IPS DF 4.7 (cell line): ENCODE measurements around the gene HCLS1.

Source experiments
- DNase-seq: peaks from one replicate; pipeline ENCODE4 v3.0.0-alpha.2; 2013; ENCODE audit warnings: low spot score; ENCODE audit errors: extremely low read depth

The HCLS1 gene

DNA sequence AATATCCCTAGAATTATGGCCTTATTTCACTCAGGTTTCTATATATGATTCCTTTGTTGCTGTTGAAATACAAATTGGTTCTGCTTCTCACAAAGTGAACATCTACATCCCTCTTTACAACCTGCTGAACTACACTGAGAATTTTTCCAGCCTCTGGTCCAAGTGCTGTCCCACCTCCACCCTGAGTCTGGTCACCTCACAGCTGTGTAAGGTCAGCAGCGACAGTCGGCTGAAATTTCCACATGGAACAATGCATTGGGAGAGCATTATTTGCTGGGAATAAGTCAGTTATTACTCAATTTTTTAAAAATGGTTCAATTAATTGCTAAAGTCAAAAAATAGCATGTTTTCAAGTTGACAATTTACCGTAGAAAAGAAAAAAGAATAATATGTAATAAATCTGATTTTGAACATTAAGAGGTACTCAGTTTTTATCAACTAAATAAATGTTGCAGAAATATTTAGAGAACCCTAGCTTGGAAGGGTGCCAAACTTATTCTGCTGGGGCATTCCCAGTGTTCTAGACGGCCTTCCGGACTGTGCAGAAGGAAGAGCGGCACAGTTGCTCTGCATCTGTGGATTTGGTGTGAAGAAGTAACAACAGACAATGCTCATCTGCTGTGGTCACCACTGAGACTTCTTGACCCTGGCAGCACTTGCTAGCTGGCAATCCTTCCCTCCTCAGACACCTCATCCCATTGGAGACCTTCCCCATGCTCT is 1.8 kb downstream of the HCLS1 start:
- DNase-seq = no peak

DNA sequence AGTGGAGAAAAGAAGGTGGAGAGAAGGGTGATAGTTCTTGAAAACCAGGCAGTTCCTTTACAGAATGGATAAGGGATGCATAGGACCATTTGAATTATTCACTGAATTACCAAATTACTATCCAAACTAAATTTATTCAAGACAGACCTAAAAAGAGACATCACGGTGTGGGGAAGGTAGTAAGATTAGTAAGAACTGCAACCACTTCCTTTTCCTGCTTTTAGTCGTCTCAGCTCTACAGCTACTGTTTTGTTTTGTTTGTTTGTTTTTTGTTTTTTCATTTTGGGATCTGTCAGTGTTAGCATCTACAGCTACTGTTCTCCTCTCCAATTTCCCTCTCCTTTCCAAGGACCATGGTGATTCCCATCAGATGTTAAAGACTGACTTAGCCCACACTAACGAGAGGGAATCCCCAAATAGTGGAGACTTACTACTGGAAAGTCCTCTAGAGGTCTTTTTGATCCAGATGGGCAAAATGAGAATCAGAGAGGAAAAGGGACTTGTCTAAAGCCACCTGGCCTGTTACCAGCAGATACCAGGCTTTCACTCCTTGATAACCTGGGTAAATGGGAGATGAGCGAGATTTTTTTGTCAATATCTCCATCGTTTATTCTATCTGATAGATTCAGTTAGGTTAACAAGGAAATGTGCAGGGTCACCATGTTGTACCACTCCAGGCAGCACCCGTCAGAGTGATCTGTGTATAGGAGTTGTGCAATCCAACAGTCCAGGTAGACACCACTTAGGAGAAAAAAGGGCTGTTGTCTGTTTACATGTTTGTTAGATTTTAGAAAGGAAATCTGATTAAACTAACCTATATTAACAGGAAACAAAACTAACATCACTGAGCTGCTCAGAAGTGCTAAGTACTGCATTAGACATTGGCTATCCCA is 6.0 kb downstream of the HCLS1 start:
- DNase-seq = no peak

DNA sequence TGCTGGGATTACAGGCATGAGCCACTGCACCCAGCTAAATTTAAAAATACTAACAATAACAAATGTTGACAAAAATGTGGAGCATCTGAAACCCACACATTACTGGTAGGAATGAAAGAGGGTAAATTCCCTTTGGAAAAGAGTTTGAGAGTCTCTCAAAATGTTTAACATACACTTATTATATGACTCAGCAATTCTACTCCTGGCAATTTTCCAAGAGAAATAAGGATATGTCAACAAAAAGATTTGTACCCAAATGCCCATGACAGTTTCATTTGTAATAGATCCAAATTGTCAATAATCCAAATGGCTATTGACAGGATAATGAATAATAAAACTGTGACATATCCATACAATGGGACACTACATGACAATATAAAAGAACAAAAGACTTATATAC is 9.0 kb downstream of the HCLS1 start:
- DNase-seq = no peak

DNA sequence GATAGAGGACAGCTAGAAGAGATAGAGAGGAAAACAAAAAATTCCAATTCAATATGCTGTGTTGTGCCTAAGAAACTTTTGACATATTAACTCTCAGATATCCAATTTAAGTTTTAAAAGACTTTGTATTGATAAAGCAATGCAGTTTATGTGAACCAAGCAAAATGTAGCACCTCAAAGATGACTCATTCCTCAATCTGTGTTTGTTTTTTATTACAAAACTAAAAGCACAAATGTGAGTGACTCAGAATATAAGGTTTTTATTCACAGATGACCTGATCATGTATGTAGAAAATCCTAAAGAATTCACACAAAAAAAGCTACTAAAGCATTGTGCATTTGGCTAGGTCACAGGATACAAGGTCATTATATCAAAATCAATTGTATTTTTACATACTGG is 11.1 kb downstream of the HCLS1 start:
- no peak for DNase-seq

DNA sequence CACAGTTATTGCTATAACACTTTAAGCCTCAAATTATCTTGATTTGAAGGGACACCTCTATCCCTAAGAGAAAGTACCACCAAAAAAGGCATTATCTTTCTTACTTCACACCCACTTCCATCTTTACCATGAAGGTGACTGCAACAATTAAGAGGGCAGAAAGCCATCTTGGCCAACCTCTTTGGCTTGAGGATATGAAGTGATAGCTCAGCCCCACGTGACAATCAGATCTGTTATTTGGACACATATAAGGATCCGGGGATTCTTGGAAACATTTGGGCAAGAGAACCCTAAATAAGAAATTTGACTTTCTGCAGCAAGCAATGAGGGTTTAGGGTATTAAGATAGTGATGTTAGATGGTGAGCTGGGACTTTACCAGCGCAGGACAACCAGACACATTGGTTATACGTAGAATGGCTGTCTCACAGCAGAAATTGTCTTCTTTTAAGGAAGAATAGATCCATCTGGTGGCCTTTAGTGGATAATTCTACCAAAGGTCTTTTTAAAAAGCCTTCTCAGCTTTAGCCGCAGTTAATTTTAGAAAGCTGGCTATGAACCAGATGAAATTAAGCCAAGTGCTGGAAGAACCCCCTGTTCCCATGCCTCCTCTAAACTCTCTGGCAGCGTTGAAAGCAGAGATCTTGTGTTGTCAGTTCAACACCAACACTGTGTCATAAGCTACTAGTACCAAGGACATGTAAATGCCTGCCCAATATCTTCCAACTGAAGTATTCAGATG is 12.3 kb downstream of the HCLS1 start:
- DNase-seq = no peak

DNA sequence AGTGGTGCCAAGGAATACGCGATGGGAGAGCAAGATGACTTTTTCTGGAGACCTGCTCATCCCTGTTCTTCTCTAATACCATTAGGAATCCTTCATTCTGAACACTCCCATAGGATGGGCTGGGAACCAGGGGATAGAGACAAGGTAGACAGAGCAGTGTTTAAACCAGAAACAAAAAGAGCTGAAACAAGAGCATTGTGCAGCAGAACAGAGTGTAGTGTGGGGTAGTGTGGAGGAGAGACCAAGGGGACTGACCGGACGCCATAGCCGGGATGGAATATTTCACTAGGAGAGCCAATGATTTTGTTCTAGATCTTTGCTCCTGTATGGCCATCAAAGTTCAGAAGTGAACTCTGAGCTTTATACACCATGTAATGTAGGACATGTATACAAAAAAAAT is 15.6 kb downstream of the HCLS1 start:
- DNase-seq = no peak

DNA sequence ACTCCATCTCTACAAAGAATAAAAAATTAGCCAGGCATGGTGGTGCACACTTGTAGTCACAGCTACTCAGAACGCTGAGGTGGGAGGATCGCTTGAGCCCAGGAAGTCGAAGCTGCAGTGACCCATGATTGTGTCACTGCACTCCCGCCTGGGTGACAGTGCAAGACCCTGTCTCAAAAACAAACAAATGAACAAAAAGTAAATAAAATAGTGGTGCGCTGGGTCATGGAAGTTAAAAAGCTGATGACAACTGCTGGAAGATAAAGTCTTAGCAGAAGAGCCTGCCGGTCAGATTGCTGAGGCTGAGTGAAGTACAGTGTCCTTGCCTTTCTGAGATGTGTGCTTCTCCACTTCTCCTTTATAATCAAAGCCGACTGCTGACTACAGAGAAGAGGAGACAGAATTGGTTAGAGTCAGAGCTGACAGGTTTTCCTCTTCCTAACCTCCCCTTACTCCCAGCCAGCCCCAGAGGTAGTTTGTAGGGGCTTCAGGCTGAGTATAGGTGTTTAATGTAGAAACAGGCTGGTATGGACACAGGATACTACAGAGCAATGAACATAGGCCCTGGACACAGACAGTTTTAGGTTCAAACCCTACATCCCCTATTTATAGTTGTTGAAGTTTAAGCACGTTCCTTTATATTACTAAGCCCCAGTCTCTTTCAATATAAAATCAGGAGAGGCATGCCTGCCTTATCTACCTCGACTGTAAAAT is 17.9 kb downstream of the HCLS1 start:
- DNase-seq = no peak

DNA sequence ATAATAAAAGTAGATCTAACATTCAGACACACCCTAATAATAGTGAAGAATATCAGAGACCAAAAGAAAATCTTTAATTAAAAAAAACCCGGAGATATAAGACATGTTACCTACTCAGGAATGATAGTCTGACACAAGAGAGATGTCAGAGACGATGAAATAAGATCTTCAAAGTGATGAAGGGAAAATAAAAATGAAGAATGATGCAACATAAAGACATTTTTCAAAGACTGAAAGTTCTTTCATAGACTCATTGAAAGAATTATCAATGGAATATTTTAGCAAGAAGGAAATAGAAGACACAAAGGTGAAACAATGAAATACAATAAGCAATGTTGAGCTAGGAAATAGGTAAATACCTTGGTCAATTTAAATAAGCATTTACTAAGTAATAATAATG is 19.6 kb downstream of the HCLS1 start:
- DNase-seq = no peak

DNA sequence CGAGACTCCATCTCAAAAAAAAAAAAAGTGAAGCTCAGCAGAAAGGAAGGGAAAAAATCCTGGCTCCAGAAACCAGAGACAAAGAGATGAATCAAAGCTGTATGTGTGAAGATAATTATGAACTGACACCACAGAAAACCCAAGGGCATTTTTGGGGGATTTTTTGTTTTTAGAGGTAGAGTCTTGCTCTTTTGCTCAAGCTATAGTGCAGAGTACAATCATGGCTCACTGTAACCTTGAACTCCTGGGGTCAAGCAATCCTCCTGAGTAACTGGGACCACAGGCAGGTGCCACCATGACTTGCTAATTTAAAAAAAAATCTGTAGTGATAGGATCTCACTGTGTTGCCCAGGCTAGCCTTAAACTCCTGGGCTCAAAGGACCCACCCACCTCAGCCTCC is 22.8 kb downstream of the HCLS1 start:
- no peak for DNase-seq

DNA sequence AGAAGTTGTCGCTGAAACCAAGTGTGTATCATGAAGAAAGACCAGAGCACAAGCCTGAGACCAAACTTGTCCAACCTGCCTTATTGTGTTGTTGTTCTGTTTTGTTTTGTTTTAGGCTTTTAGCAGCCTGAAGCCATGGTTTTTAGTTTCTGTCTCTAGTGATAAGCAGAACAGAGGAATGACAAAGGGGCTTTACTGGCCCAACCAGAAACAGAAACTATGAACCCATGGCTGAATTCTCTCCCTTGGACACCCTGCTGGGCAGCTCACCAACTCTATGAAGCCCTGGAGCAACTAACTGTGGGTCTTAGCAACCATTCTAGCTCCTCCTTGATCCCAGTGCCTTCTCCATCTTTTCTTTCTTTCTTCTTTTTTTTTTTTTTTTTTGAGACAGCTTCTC is 30.3 kb downstream of the HCLS1 start:
- DNase-seq = no peak

DNA sequence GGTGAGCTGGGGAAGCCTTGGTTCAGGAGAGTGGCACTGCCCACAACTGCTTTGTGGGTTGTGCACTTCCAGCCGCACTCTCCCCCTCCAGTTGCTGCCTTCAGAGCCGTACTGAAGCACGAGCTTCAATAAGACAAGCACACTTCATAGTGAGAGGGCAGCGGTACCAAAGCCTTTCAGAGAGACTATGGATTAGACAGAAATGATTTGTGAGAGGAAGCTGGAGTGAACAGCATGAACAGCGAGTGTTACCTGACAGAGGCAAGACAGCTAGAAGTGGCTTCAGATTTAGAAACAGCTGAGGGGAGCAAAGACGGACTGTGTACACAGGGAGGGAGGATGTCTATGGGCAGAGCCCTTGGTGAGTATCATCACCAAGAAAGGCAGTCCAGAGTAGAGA is 31.1 kb downstream of the HCLS1 start:
- DNase-seq = no peak

DNA sequence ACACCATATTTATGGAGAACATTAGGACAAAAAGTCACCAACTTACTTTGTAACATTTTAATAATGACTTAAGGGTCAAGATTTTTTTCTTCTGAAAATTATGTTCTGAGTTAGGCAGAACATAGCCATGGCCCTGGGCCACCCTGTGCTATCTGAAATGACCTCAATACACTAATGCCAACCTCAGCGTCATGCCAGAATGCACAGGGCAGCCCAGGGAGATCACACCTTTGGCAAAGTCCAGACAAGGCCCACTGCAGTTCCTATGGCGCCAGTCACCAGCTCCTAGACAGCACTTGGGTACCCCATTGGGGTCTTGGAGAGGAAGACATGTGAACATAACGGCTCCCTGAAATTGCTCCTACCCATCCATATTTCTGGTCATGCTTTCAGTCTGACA is 33.1 kb downstream of the HCLS1 start:
- no peak for DNase-seq

DNA sequence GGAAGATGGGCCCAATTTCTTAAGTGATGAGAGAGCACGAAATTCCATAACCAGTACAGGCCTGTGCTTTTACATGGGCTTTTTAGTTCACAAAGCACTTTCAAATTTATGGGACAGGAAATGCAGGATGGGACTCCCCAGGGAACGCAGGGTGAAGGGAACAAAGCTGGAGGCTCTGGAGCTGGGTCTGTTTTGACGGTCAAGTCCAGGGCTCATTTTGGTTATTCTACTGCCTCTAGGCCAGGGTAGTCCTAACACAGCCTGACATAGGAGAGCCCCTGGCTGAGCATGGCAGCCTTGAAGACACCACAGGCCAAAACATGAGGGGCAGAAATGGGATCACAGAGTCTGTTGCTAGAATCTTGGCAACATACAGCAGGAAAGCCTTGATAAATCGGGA is 33.5 kb downstream of the HCLS1 start:
- DNase-seq = no peak

DNA sequence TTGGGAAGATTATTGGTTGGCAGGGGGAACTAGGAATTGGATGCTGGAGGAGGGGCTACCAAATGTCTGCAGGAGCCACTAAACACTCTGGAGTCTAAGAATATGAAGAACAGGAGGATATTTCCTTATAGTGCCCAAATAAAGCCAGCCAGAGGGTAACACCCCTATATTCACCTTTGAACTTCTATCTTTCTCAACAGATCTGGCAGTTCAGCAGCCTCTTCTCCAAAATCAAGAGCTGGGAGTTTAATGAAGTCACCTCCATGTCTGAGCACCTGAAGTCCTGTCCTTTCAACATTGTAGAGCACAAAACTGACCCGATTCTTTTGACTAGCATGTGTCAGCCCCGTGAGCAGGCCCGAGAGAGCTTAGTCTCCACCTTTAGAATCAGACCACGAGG is 34.2 kb downstream of the HCLS1 start:
- DNase-seq = no peak

DNA sequence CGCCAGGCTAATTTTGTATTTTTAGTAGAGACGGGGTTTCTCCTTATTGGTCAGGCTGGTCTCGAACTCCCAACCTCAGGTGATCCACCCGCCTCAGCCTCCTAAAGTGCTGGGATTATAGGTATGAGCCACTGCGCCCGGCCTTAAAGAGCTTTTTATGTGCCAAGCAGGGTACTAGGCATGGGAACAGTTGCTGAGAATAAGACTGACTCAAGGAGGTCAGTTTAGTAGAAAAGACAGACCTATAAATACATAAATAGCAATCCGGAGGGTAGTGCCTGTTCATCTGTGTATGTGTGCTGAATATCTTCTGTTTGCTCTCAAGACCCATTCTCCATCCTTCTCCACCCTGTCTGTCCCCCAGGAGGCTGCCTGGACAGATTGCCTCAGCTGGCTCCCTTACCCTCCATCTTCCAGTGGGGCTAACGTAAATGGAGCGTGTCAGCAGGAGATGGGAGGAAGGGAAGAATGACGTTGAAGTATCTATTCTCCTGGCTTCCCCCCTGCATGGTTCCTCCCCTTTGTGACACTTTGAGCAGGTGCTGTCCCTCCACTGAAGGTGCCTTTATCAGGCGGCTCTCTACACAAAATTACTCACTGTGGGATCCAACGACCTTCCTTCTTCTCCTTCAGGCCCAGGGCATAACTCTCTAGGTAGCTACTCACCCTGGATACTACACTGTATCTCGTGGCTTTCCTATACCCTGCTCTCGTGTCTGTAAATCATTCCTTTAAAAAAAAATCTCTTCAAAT is 36.4 kb downstream of the HCLS1 start:
- DNase-seq = no peak

DNA sequence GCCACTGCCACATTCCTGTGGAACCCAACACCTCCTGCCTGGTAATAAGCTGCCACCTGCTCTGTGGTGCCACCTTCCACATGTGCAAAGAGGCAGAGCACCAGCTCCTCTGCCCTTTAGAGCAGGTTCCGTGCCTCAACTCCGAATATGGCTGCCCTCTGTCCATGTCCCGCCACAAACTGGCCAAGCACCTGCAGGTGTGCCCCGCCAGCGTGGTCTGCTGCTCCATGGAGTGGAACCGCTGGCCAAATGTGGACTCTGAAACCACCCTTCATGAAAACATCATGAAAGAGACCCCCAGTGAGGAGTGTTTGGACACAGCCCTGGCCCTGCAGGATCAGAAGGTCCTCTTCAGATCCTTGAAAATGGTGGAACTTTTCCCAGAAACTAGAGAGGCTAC is 39.2 kb downstream of the HCLS1 start:
- DNase-seq = no peak

DNA sequence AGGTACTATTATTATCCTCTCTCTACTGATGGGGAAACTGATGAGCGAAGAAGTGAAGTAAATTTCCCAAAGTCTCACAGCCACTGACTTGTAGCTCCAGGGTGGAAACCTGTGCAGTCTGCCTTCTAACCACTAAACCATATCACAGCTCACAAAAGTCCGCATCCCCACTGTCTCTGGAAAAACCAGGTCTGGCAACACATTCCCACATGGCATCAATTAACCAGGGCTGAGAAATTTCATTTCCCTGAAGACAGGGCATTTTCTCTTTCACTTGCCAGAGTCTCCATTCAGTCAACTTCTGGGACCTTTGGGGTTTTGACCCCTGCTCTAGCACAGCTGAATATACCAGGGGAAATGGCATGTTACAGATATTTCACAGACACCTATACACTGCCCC is 41.0 kb downstream of the HCLS1 start:
- no peak for DNase-seq

DNA sequence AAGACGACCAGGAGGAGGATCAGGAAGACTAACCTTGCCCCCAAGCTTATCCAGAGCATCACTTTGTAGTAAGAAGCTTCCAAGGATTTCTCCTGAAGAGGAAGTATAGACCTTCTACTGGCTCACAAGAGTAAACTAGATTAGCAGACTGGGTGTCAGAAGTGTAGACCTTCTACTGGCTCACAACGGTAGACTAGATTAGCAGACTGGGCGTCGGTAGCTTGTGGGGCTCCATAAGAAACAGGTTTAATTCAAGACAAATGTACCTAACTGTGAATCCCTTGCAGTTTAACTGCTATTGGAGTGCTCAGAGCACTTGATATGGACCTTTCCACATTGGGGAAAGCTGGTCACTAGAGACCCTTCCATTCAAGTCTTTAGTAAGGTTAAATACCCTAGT is 54.6 kb downstream of the HCLS1 start:
- DNase-seq = no peak

DNA sequence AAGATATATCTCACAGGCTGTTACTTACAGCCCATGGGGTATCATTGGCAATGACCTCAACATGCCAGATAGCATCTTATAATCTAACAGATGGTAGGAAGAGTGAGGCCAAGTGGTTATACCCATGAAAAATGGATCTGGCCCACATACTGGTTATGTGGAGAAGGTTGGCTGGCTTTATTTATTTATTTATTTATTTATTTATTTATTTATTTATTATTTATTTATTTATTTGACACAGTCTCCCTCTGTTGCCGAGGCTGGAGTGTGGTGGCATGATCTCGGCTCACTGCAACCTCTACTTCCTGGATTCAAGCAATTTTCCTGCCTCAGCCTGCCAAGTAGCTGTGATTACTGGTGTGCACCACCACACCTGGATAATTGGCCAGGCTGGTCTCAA is 55.9 kb downstream of the HCLS1 start:
- DNase-seq = no peak

DNA sequence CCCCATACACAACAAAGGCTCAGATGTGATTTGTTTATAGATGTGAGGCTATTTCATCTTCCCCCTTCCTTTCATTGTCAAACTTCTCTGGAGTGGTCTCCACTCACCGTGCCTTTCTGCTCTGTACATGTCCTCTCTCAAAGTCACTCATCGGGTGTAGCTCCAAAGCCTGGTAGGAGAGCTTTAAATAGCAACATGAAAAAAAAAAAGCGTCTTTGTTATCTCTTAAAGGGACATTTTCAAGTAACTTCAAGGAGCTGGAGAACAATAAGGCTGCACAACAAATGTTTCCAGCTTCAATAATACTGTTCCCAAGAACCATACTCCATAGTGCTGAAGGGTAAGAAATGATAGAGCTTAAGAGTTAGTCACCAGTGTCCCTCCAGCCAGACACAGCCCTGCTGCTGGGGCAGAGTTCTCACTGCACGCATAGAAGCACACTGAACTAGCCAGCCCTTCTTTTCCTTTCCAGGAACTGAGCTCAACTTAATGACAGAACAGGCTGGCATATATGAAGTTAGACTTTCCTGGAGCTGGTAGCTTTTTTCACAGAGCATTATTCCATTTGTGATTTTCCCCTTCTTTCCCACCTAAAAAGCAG is 59.4 kb downstream of the HCLS1 start:
- no peak for DNase-seq
